Activated T-cell treated with anti-CD3 and anti-CD28 coated beads, Interleukin-2, amount 50 U/mL, for 72 hours (primary cell): ENCODE measurements around the gene EID2. TPM values are rescaled to one million over a fixed set of nuclear protein-coding genes. Genes with fewer than 3 reads are reported as not detected.

ENCODE experiments used
- ATAC-seq, 2 donors: fragments of 150-1000 bp; cut with Tn5 transposase; replicated peaks in 1 of 2; 2 replicates each; pipeline ENCODE4 v1.10.0; 2021; ENCODE audit warnings: moderate library complexity in 2 of 2, mild to moderate bottlenecking in 1 of 2
- DNase-seq, 2 donors: peaks; one replicate each; pipeline ENCODE4 v3.0.0; 2021 to 2022; ENCODE audit warnings: mixed read lengths in 1 of 2
- H3K27ac Mint-ChIP-seq: one replicate; pipeline ENCODE4 v1.8.0; 2022; ENCODE audit warnings: mild to moderate bottlenecking, moderate library complexity, mixed read lengths
- H3K27me3 Mint-ChIP-seq: one replicate; pipeline ENCODE4 v1.8.0; 2022; ENCODE audit warnings: low read depth, mixed read lengths
- H3K36me3 Mint-ChIP-seq, 2 donors: one replicate each; pipeline ENCODE4 v1.8.0; 2022; ENCODE audit warnings: mixed read lengths in 2 of 2, mild to moderate bottlenecking in 1 of 2; ENCODE audit not compliant: insufficient read depth in 2 of 2
- H3K4me1 Mint-ChIP-seq: one replicate; pipeline ENCODE4 v1.8.0; 2022; ENCODE audit warnings: low read depth, mixed read lengths
- H3K4me3 Mint-ChIP-seq, 2 donors: one replicate each; pipeline ENCODE4 v1.8.0; 2022; ENCODE audit warnings: mild to moderate bottlenecking in 2 of 2, mixed read lengths in 2 of 2, moderate library complexity in 2 of 2
- H3K9me3 Mint-ChIP-seq, 2 donors: one replicate each; pipeline ENCODE4 v1.8.0; 2022; ENCODE audit warnings: mixed read lengths in 2 of 2
- total RNA-seq, 2 donors: library from RNA; stranded (reverse); gene quantifications; one replicate each; pipeline ENCODE4 v1.2.3, GENCODE V29; 2022

EID2 gene
- total RNA-seq, 2 donors from 2014 or later = 15.3 to 16.0 TPM

DNA sequence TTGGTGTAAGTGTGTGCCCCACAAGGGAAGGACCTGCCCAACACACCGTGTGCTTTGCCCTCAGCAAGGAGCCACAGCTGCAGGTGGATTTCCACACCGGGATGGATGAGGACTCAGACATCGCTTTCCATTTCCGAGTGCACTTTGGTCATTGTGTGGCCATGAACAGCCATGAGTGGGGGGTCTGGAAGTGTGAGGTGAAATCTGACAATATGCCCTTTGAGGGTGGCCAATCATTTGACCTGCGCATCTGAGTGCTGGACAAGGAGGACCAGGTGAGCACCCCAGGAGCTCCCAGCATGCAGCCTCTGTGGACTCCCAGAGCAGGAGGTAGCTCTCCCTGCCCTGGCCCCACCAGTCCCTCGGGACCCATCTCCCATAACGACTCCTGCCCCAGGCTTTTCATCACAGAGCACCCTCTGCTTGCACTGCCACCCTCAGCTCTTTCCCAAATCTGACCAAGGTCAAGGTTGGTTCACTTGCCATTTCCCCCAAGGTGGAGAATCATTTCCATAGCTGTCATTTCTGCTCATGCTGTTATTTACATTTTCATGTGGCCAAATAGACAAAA, 13.2 kb upstream of the EID2 start:
- Mint-ChIP-seq H3K27me3 (peaks cover 6% of the 10 kb centered on the region), H3K36me3 (no peaks in the 10 kb centered on the region), H3K27ac (no peak overlapping the region), H3K4me3 (no peak overlapping the region), H3K4me1 (peaks cover 29% of the 10 kb centered on the region), H3K9me3 (no peaks in the 10 kb centered on the region)
- ATAC-seq = no peak
- DNase-seq = no peak

DNA sequence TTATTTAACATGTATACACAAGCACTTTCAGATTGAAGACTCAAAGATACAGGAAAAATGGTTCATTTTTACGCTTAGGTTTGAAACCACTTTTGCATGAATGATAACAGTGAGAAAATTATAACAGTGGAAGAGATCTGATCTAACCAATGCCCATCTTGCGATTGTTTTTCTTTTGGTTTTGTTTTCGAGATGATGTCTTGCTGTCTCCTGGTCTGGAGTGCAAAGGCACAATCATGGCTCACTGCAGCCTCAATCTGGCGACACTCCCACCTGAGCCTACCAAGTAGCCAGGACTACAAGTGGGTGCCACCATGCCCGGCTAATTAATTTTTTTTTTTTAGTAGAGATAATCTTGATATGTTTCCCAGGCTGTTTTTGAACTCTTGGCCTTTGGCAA, 10.2 kb upstream of the EID2 start:
- no peak overlapping the region for H3K4me3 Mint-ChIP-seq

GRCh38 chr19:39546599-39546998, 6.6 kb upstream of the EID2 start:
- Mint-ChIP-seq H3K9me3 (no peaks in the 10 kb centered on the region), H3K4me1 (peaks cover 52% of the 10 kb centered on the region), H3K4me3 (no peak overlapping the region), H3K27me3 (no peaks in the 10 kb centered on the region), H3K27ac (no peak overlapping the region), H3K36me3 (no peaks in the 10 kb centered on the region)
- DNase-seq = no peak
- ATAC-seq = peak in 1 of 2 donors; percentile 29

More for the DNA sequence above, 10.2 kb upstream of the EID2 start:
- DNase-seq (no peak), ATAC-seq (no peak)
- no peaks in the 10 kb centered on the region for H3K9me3 Mint-ChIP-seq
- H3K36me3 Mint-ChIP-seq = no peaks in the 10 kb centered on the region
- H3K27ac Mint-ChIP-seq = no peak overlapping the region
- H3K4me1 Mint-ChIP-seq = peaks cover 33% of the 10 kb centered on the region
- H3K27me3 Mint-ChIP-seq = peaks cover 6% of the 10 kb centered on the region

DNA sequence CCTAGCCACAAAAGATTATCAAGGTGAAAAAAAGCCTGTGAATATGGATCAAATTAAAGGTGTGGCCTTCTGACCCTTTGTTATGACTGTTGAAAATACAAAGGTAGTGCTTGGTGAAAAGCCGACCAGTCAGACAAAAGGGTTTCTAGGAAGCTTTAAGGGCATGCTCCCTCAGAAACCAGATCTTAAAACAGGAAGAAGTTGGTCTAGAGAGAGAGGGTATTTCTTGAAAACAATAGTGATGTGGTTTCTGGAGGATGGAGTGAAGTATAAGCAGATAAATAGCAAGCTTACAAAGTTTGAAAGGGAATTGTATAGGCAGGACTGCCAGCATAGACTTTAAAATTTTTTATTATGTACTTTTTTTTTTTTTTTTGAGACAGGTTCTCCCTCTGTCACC, 5.0 kb upstream of the EID2 start:
- DNase-seq = no peak
- no peaks in the 10 kb centered on the region for H3K36me3 Mint-ChIP-seq
- no peaks in the 10 kb centered on the region for H3K27me3 Mint-ChIP-seq
- H3K4me1 Mint-ChIP-seq = peaks cover 66% of the 10 kb centered on the region
- peak overlapping the region in 1 of 2 donors; percentile 16 for H3K4me3 Mint-ChIP-seq
- no peaks in the 10 kb centered on the region for H3K9me3 Mint-ChIP-seq
- no peak overlapping the region for H3K27ac Mint-ChIP-seq
- no peak for ATAC-seq

DNA sequence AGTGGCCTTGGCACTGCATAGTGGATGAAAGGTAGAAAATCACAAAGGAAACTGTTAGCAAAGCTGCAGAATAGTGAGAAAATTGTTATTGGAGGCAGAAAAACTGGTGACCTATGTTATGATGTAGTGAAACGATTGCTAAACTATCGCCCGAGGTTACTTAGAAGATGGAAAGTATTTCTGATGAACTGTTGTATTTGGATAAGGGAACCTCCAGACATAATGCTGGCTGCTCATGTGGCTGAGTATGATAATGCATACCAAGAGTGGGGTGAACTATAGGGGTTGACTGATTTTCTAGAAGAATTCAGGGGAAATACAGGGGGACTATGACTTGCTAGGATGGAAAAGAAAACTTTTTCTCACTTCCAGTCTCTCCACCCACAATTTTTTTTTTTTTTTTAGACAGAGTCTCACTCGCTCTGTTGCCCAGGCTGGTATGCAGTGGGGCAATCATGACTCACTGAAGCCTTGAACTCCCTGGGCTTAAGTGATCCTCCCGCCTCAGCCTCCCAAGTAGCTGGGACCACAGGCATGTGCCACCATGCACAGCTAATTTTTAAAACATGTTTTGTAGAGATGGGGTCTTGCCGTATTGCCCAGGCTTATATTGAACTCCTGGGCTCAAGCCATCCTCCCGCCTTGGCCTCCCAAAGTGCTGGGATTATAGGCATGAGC, 4.4 kb upstream of the EID2 start:
- Mint-ChIP-seq H3K27ac (no peak overlapping the region), H3K36me3 (no peaks in the 10 kb centered on the region), H3K4me3 (peak overlapping the region; percentile 18 to 20), H3K27me3 (no peaks in the 10 kb centered on the region), H3K9me3 (no peaks in the 10 kb centered on the region), H3K4me1 (peaks cover 66% of the 10 kb centered on the region)
- DNase-seq (no peak), ATAC-seq (peak; percentile 12 to 20)

GRCh38 chr19:39543477-39543857, 3.5 kb upstream of the EID2 start:
- H3K36me3 Mint-ChIP-seq = no peaks in the 10 kb centered on the region
- DNase-seq (no peak), ATAC-seq (peak; percentile 4 to 20)
- H3K27me3 Mint-ChIP-seq = no peaks in the 10 kb centered on the region
- peak overlapping the region; percentile 44 for H3K27ac Mint-ChIP-seq
- H3K4me3 Mint-ChIP-seq = no peak overlapping the region
- H3K4me1 Mint-ChIP-seq = peaks cover 75% of the 10 kb centered on the region
- H3K9me3 Mint-ChIP-seq = no peaks in the 10 kb centered on the region

- ATAC-seq (no peak), DNase-seq (no peak)
- Mint-ChIP-seq H3K9me3 (no peaks in the 10 kb centered on the region), H3K4me3 (peak overlapping the region in 1 of 2 donors; percentile 5), H3K27ac (peak overlapping the region; percentile 66), H3K4me1 (peaks cover 85% of the 10 kb centered on the region), H3K36me3 (peaks cover 0 to 4% of the 10 kb centered on the region in 2 donors), H3K27me3 (no peaks in the 10 kb centered on the region)
Measured at GRCh38 chr19:39542206-39542605, 2.2 kb upstream of the EID2 start.

DNA sequence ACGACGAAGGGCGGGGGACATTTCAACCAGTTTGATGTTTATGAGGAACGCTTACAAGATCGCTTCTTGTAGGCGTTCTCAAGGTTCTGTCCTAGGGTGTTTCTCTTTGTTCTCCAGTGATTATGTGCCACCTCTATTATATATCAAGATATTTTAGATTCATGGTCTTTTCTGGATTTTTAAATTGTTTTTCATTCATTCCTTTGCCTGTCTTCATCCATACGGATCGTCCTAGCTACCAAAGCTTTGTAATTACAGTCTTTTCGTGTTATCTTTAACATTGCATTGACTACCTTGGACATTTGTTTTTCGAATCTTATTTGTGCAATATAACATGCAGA, 342 bp upstream of the EID2 start:
- ATAC-seq = no peak
- peaks cover 0 to 4% of the 10 kb centered on the region in 2 donors for H3K36me3 Mint-ChIP-seq
- H3K27ac Mint-ChIP-seq = peak overlapping the region; percentile 98
- no peak for DNase-seq
- peak overlapping the region; percentile 95 to 96 for H3K4me3 Mint-ChIP-seq
- H3K9me3 Mint-ChIP-seq = no peaks in the 10 kb centered on the region
- H3K27me3 Mint-ChIP-seq = no peaks in the 10 kb centered on the region
- peaks cover 79% of the 10 kb centered on the region for H3K4me1 Mint-ChIP-seq

- H3K4me1 Mint-ChIP-seq = peaks cover 68% of the 10 kb centered on the region
- peak overlapping the region; percentile 88 to 95 for H3K4me3 Mint-ChIP-seq
- no peak for DNase-seq
- peaks cover 0 to 4% of the 10 kb centered on the region in 2 donors for H3K36me3 Mint-ChIP-seq
- ATAC-seq = peak; percentile 34 to 42
- H3K27me3 Mint-ChIP-seq = no peaks in the 10 kb centered on the region
- H3K27ac Mint-ChIP-seq = peak overlapping the region; percentile 93
- no peaks in the 10 kb centered on the region for H3K9me3 Mint-ChIP-seq
Measured at GRCh38 chr19:39539165-39539517, 820 bp downstream of the EID2 start.

- ATAC-seq (no peak), DNase-seq (no peak)
- no peaks in the 10 kb centered on the region for H3K27me3 Mint-ChIP-seq
- peaks cover 51% of the 10 kb centered on the region for H3K4me1 Mint-ChIP-seq
- no peaks in the 10 kb centered on the region for H3K9me3 Mint-ChIP-seq
- no peak overlapping the region for H3K27ac Mint-ChIP-seq
- H3K36me3 Mint-ChIP-seq = peaks cover 0 to 4% of the 10 kb centered on the region in 2 donors
- no peak overlapping the region for H3K4me3 Mint-ChIP-seq
Measured at GRCh38 chr19:39533791-39534190, 6.2 kb downstream of the EID2 start.

DNA sequence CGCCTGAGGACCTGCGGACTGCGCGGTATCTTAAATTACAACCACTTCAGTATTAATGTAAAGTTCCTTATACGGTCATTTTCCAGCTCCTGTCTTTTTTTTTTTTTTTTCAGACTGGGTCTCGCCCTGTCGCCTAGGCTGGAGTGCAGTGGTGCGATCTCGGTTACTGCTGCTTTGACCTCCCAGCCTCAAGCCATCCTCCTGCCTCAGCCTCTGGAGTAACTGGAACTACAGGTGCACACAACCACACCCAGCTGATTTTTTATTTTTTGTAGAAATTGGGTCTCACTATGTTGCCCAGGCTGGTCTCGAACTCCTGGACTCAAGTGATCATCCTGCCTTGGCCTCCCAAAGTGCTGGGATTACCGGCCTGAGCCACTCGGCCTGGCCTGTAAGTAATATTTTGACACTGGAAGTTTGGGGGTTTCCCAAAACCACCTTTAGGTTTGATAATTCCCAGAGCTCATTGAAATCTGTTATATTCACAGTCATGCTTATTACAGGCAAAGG, 6.9 kb downstream of the EID2 start:
- H3K27ac Mint-ChIP-seq = peak overlapping the region; percentile 95

GRCh38 chr19:39532233-39533002, 7.5 kb downstream of the EID2 start, which contains the start of gene EID2B:
EID2B (minus strand) TSS chr19:39532852; CDS start chr19:39532802, 50 bp downstream.
- DNase-seq = peak; percentile 92 to 95
- peak within 1 kb of the TSS; percentile 95 for H3K27ac Mint-ChIP-seq
- peaks cover 0 to 6% of the 10 kb centered on the region in 2 donors for H3K36me3 Mint-ChIP-seq
- H3K4me1 Mint-ChIP-seq = peaks cover 42% of the 10 kb centered on the region
- no peaks in the 10 kb centered on the region for H3K9me3 Mint-ChIP-seq
- ATAC-seq = peak; percentile 85 to 94
- H3K27me3 Mint-ChIP-seq = no peaks in the 10 kb centered on the region
- H3K4me3 Mint-ChIP-seq = peak within 1 kb of the TSS; percentile 91 to 93

More for the DNA sequence above, 6.9 kb downstream of the EID2 start:
- ATAC-seq (peak; percentile 34 to 39), DNase-seq (no peak)
- H3K9me3 Mint-ChIP-seq = no peaks in the 10 kb centered on the region
- no peaks in the 10 kb centered on the region for H3K27me3 Mint-ChIP-seq
- peak overlapping the region; percentile 58 to 91 for H3K4me3 Mint-ChIP-seq
- peaks cover 48% of the 10 kb centered on the region for H3K4me1 Mint-ChIP-seq
- H3K36me3 Mint-ChIP-seq = peaks cover 0 to 8% of the 10 kb centered on the region in 2 donors

GRCh38 chr19:39531834-39532232, 8.1 kb downstream of the EID2 start:
- no peak for DNase-seq
- Mint-ChIP-seq H3K9me3 (no peaks in the 10 kb centered on the region), H3K27ac (peak overlapping the region; percentile 79), H3K4me3 (peak overlapping the region; percentile 91 to 93), H3K27me3 (no peaks in the 10 kb centered on the region), H3K4me1 (peaks cover 36% of the 10 kb centered on the region), H3K36me3 (peaks cover 0 to 6% of the 10 kb centered on the region in 2 donors)
- ATAC-seq = no peak
